ENCODE results near the gene E2F2.

The E2F2 gene

DNA sequence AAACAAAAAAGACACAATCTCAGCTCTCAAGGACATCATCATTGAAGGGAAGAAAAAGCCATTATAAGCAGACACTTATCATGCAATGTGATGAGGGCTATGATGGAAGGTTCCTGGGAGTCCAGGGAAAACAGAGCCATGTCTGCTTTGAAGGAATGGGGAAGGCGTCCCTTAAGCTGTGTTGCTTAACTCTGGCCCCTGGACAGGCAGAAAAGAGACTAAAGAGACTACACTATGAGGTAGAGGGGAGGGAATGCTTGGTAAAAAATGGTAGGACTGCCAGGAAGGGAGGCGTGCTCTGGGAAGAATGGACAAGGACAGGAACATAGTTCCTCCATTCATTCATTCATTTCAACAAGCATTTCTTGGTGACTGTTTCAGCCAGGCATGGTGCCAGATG lies 68.3 kb downstream of the E2F2 start:
- DNase-seq (ENCODE audit: low read depth) = no peak

DNA sequence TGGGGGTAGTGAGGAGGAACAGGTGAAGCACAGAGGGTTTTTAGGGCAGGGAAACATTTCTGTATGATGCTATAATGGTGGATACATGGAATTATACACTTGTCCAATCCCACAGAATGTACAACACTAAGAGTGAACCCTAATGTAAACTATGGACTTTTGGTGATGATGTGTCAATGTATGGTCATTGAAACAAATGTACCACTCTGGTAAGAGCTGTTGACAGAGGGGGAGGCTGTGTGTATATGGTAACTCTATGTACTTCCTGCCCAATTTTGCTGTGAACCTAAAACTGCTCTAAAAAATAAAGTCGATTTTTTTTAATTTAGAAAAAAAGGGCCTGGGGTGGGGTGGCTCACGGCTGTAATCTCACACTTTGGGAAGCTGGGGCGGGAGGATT lies 70.0 kb downstream of the E2F2 start:
- no peak for DNase-seq (ENCODE audit: low read depth)

DNA sequence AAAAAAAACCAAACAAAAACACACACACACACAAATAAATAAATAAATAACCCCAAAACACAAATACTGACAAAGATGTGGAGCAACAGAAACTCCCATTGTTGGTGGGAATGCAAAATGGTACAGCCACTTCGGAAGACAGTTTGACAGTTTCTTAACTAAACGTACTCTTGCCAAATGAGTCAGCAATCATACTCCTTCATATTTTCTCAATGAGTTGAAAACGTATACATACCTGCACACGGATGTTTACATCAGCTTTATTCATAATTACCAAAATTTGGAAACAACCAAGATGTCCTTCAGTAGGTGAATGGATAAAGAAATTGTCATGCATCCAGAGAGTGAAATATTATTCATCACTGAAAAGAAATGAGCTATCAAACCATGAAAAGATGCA lies 70.5 kb downstream of the E2F2 start:
- no peak for DNase-seq (ENCODE audit: low read depth)

GRCh38 chr1:23459338-23459757 lies 71.7 kb downstream of the E2F2 start:
- DNase-seq (ENCODE audit: low read depth) = no peak
